SU-DHL-6 (cell line): Measurements from ENCODE around the gene SLC25A6.

Source experiments
- CTCF ChIP-seq: fragments of 200-600 bp; sonication (generic); IDR thresholded peaks from one replicate; pipeline ENCODE4 v1.5.1; 2017; ENCODE audit warnings: antibody characterized with exemption, mild to moderate bottlenecking, low read length, moderate library complexity; ENCODE audit not compliant: insufficient read depth, poor library complexity, severe bottlenecking
- EZH2phosphoT487 ChIP-seq: fragments of 200-600 bp; sonication (generic), shearing (Covaris generic); conservative IDR thresholded peaks from 2 replicates; pipeline ENCODE4 v1.6.1; 2018; ENCODE audit warnings: mild to moderate bottlenecking, antibody characterized with exemption, low read length, moderate library complexity, mixed read lengths

DNA sequence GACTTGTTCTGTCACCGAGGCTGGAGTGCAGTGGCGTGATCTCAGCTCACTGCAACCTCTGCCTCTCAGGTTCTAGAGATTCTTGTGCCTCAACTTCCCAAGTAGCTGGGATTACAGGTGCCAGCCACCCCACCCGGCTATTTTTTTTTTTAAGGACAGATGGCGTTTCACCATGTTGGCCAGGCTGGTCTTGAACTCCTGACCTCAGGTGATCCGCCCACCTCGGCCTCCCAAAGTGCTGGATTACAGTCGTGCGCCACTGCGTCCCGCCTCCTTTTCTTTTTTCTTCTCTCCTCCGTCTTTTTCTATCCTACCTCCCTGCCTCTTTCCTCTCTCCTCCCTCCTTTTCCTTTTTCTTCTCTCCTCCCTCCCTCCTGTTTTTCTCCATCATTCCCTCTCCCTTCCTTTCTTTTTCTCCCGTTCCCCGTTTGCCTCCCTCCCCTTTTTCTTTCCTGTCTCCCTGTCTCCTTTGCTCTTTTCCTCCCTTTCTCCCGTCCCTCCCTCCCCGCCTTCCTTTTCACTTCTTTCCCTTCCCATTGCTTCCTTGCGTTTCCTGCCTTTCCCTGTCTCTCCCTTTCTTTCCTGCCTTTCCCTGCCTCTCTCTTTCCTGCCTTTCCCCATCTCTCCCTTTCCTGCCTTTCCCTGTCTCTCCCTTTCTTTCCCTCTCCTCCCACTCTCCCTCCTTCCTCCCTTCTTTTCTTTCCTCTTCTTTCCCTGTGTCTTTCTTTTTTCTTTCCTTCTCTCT is 2.1 kb upstream of the SLC25A6 start:
- TF ChIP-seq CTCF: no peak
- no peak for TF ChIP-seq EZH2phosphoT487
